ENCODE data around the gene CACNG5. TPM values are rescaled to one million over a fixed set of nuclear protein-coding genes. Genes with fewer than 3 reads are reported as not detected.

CACNG5 gene
- total and polyA plus RNA-seq, 7 experiments from 2014 or later, result not detected

Small RNA genes within 50 kb of the gene (microRNA-seq; reads per million reads assigned to microRNA genes)
- gene MIR634 (ENCODE audit: borderline microRNAs expressed), result not detected

Other genes with a start within 250 kb of the CACNG5 start
- not detected for gene CACNG4, start 129.6 kb downstream of the CACNG5 start, total RNA-seq
- gene CACNG4, start 129.6 kb downstream of the CACNG5 start, polyA plus RNA-seq, result not detected
- gene CACNG1, start 209.4 kb downstream of the CACNG5 start, total RNA-seq, result not detected
- not detected for gene CACNG1, start 209.4 kb downstream of the CACNG5 start, polyA plus RNA-seq

All from naive thymus-derived CD4-positive, alpha-beta T cell (primary cell).